GM18867 (cell line): ENCODE data around the gene ATP8A2.
"Not testable (repeated sequence)": the region's sequence is repeated elsewhere in the genome, so short reads cannot be mapped to it uniquely, and the experiment has no call there.

Experiments
- ATAC-seq: cut with Tn5 transposase; IDR thresholded peaks from one replicate; pipeline ENCODE4 v1.9.1; 2021; ENCODE audit warnings: mild to moderate bottlenecking, moderate library complexity; ENCODE audit not compliant: unreplicated experiment

The ATP8A2 gene

DNA sequence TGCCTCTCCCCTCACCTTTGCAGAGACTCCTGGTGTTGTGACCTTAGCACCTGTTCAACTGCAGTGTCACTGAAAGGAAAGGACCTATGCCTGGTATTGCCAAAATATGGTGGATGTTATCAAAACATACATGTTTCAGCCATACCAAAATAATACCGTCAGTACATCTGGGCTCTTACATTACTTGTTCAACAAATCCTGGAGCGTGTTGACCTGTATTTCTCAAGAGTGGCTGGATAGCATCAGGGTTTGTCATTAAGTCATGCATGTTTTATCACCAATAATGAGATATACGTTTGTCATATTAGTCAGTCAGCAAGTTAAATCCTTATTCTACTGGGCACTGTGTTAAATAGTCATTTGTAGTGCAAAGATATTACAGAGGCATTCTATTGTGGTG, 389.3 kb downstream of the ATP8A2 start:
- ATAC-seq = no peak

DNA sequence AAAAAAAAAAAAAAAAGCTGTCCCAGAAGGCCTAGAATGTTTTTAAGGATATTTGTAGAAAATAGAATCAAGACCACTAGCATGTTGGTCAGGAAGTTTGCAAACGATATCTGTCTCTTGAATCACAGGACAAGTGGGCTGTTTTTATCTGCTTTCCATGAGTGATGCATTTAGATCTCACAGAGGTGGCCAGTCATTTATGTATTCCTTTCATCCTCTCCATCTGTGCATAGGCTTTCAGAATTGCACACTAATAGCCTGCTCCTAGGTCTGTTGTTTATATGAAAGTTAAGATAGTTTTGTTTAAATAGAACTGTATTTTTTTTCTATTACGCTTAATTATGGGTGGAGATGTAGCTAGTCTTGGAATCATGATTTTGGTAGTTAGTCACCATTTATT, 390.5 kb downstream of the ATP8A2 start:
- no peak for ATAC-seq

DNA sequence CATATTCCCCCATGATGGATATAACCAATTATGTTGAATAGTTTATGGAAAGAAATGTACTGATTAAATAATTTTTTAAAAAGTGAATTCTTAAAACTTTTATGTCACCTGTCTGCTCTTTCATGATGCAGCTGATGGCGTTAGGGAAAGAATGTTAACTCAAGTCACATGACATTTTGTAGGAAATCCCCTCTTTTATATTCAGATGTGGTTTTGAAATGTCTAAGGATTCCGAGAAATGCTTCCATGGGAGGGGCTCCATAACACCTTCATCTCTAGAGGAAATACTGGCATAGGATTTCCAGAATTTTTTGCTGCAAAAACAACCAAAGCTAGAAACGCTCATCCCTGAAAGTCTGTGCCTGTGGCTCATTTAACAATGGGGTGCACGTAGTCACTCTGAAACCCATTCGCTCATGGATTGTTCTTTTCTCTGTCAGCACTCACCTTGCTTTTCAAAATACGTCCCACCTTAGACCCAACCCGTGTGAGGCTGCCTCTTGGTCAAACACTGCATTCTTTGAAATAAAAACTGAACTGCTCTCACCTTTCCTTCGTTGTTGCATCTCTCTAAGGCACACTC, 391.1 kb downstream of the ATP8A2 start:
- ATAC-seq = no peak

DNA sequence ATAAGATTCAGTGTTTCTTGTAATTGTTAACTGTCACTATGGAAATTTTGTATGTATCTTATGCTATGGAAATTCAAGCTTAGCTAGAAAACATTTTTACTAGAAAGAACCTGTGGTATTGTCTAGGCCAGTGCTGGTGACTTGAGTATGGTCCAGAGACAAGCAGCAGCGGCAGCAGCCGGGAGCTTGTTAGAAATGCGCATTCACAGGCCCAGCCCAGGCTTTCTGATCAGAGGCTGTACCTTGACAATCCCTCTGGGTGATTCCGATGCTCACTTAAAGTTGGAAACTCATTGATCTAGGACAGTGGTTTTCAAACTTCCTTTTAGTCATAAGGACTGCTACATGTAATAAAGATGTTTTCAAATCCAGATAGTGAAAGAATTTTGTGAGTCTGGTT, 392.6 kb downstream of the ATP8A2 start:
- no peak for ATAC-seq

- no peak for ATAC-seq
These were observed 393.5 kb downstream of the ATP8A2 start for GRCh38 chr13:25765266-25765665.

DNA sequence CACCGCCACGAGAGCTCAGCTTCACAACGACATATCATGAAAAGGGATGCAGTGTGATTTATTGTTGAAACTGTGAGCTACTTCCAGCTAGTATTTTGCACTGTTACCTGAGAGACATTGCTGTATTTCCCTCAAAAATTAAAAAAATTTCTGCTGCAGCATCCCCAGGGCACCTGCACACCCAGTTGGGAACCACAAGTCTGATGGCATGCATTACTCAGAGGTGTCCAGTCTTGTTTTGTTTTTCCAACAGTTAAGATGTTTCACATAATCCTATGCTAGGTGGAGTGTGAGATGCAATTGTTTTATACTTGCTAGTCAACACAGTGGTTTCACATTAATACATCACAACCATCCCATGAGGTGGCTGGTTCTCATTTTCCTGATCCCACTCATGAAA, 394.8 kb downstream of the ATP8A2 start:
- no peak for ATAC-seq

DNA sequence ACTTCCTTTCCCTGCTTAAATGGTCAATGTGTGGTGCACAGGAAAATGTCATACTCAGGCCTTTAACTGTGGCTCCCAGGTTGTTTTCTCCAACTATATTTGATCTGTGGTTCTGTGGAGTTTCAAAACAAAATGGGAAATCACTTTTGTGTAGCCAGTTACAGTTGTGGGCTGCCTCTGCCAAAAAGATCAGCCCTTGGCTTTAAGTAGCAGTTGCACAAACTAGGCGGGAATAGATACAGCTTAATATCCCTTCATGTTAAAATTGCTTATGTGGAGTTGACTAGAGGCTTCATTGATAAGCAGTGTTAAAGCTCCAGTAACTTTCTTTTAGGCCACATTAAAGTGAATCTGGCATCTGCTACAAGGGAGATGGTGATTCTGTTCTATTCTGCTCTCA, 395.2 kb downstream of the ATP8A2 start:
- no peak for ATAC-seq

DNA sequence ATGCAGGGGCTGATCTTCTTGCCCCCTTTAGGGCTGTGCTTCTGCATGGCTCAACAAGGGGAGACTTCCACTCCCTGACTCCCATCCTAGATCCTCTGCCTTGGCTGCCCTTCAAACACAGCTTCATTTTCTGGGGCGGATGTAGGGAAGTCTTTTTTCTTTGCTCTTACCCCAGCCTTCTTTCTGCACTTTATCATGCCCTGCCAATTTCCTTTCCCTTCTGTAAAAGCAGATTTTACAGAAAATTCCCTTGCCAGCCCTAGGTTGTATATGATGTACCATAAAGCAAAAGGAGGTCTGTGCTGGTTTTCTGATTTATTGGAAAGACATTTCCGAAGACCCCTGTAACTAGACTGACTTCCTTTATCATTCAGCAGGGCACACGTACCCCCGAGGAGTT, 396.6 kb downstream of the ATP8A2 start:
- ATAC-seq = no peak

- no peak for ATAC-seq
These were observed 397.1 kb downstream of the ATP8A2 start for GRCh38 chr13:25768838-25769237.

GRCh38 chr13:25770601-25771000, 398.8 kb downstream of the ATP8A2 start:
- no peak for ATAC-seq

DNA sequence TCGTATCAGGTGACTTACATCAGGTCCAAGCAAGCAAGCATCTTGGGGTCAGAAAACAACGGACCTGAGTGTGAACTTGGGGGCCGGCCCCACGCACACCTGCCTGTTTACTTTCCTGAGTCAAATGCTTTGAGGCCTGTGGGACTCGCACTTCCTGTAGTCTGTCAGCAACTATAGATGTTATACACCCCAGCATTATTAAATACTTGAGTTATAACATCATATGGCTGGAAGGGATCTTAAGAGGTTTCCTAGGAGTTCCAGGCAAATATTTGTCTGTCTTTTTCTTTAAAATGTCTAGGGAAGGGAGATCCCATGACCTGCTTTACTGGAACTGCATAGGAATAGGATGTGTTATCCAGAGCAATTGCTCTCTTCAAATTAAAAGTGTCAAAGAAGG, 399.4 kb downstream of the ATP8A2 start:
- no peak for ATAC-seq

- ATAC-seq = no peak
These were observed 400.1 kb downstream of the ATP8A2 start for GRCh38 chr13:25771641-25772478.

- not testable (repeated sequence) for ATAC-seq
These were observed 400.8 kb downstream of the ATP8A2 start for GRCh38 chr13:25772534-25772933.

GRCh38 chr13:25774056-25774455, 402.3 kb downstream of the ATP8A2 start:
- not testable (repeated sequence) for ATAC-seq

- ATAC-seq = no peak
These were observed 403.5 kb downstream of the ATP8A2 start for GRCh38 chr13:25775275-25775674.

DNA sequence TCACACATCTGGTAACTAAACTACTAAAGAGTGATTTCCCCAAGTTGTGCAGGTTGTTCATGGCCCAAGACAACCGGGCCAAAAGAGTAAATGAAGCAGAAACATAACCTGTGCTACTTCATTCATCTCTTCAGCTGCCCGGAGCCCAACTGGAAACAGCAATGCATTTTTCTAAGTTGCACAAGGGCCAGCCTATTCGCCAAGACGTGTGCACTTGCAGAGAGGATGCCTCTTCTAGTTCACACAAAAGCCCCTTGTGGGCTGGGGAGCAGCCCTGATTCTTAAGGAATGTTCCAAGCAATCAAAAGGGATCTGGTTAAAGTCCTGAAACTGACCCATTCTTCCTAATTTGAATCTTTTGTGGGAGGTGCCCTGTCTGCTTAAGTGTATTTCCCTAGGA, 404.2 kb downstream of the ATP8A2 start:
- ATAC-seq = no peak

DNA sequence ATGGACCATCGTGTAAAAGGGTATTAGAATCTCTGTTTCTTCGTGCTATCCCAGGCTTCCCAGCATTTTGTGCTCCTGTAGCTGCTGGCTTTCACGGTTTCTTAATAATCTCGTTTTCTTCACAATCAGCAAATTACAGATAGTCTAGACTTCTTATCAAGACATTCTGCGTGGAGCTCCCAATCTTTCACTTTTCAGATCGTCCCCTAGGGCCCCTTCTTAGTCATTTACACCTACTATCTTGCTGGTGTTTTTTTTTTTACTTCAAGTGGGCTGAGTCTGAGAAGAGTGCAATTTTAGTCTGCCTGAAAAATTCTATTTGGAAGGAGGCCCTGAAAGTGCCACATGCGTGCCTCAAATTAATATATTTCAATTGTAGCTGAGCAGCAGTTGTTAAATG, 404.9 kb downstream of the ATP8A2 start:
- no peak for ATAC-seq

DNA sequence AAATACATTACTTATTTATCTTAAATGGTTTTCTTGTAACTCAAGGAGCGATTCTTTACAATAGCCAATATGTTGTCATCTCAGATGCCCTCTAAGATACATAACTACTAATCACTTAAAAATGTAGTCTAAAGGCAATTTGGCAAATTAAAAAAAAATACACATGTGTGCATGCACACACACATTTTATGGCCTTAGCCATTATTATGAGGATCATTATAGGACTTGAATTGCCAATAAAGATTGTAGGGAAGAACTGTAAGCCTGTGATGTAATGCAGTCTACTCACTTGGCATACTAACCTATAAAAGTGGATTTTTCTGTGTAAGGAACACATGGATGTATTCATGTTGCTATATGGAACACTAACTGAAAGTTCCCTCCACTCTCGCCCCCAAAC, 405.7 kb downstream of the ATP8A2 start:
- no peak for ATAC-seq

GRCh38 chr13:25778365-25778764, 406.6 kb downstream of the ATP8A2 start:
- peak; percentile 72 for ATAC-seq

GRCh38 chr13:25778808-25779305, 407.1 kb downstream of the ATP8A2 start:
- no peak for ATAC-seq

DNA sequence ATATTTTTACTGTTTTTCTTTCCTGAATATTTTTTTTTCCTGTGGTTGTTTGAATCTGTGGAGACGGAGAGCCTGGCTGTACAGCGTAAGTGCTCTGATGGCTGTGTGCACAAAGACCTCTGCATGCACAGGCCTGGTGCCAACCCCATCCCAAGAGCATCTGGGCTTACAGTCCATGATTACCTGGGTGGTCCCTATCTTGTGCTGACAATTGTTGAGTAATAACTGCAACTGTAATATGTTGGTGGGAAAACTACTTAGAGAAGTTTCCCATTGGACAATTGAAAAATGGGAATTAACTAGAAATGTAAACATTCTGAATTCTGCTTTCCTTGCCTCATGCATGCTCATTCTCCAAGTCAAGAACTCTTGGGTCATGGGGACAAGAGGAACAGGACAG, 411.3 kb downstream of the ATP8A2 start:
- ATAC-seq = no peak

- no peak for ATAC-seq
These were observed 411.8 kb downstream of the ATP8A2 start for GRCh38 chr13:25783601-25784024.
